Thymus (tissue), 11 donors: ENCODE data around the gene C10orf105. TPM values are rescaled to one million over a fixed set of nuclear protein-coding genes. Genes with fewer than 3 reads are reported as not detected.

Experiments used
- DNase-seq, 9 donors: peaks; one replicate each; pipeline ENCODE4 v3.0.0-alpha.2; 2013; ENCODE audit warnings: low spot score in 9 of 9, low read depth in 6 of 9, missing footprints in 1 of 9
- H3K27ac ChIP-seq, 2 donors: one replicate each; pipeline ENCODE4 v1.5.1; 2013; ENCODE audit warnings: control low read depth in 1 of 2, low read depth in 1 of 2, low read length in 1 of 2, mild to moderate bottlenecking in 1 of 2, moderate library complexity in 1 of 2
- H3K27me3 ChIP-seq, 2 donors: one replicate each; pipeline ENCODE4 v1.5.1; 2013; ENCODE audit warnings: low read length in 1 of 2; ENCODE audit not compliant: control insufficient read depth in 2 of 2, insufficient read depth in 1 of 2
- H3K36me3 ChIP-seq, 2 donors: one replicate each; pipeline ENCODE4 v1.5.1; 2013; ENCODE audit warnings: low read length in 1 of 2, mild to moderate bottlenecking in 1 of 2, moderate library complexity in 1 of 2; ENCODE audit not compliant: control insufficient read depth in 2 of 2, insufficient read depth in 2 of 2
- H3K4me1 ChIP-seq, 2 donors: one replicate each; pipeline ENCODE4 v1.5.1; 2013; ENCODE audit warnings: low read length in 2 of 2; ENCODE audit not compliant: control insufficient read depth in 2 of 2, insufficient read depth in 2 of 2
- H3K4me3 ChIP-seq, 2 donors: one replicate each; pipeline ENCODE4 v1.5.1; 2013; ENCODE audit warnings: low read length in 2 of 2, control low read depth in 1 of 2, mild to moderate bottlenecking in 1 of 2
- H3K9me3 ChIP-seq, 2 donors: one replicate each; pipeline ENCODE4 v1.5.1; 2013; ENCODE audit warnings: low read length in 1 of 2, mild to moderate bottlenecking in 1 of 2; ENCODE audit not compliant: control insufficient read depth in 2 of 2, insufficient read depth in 1 of 2
- WGBS: extraction: QIAGEN DNeasy Blood & Tissue Kit; methylation state at CpG from one replicate; pipeline ENCODE4 v1.1.7; 2013; 5-methylcytosine and 5-hydroxymethylcytosine counted together
- polyA plus RNA-seq: library from polyadenylated mRNA; stranded (reverse); fragments of 200-250 nt; gene quantifications from one replicate; pipeline ENCODE4 v1.2.3, GENCODE V29; 2013
- total RNA-seq: library from RNA; stranded (reverse); fragments of 120-200 nt; gene quantifications from one replicate; pipeline ENCODE4 v1.2.4, GENCODE V29; 2013
- donor health status: healthy.

The C10orf105 gene
- total and polyA plus RNA-seq, 2 donors = 0.42 to 0.68 TPM

DNA sequence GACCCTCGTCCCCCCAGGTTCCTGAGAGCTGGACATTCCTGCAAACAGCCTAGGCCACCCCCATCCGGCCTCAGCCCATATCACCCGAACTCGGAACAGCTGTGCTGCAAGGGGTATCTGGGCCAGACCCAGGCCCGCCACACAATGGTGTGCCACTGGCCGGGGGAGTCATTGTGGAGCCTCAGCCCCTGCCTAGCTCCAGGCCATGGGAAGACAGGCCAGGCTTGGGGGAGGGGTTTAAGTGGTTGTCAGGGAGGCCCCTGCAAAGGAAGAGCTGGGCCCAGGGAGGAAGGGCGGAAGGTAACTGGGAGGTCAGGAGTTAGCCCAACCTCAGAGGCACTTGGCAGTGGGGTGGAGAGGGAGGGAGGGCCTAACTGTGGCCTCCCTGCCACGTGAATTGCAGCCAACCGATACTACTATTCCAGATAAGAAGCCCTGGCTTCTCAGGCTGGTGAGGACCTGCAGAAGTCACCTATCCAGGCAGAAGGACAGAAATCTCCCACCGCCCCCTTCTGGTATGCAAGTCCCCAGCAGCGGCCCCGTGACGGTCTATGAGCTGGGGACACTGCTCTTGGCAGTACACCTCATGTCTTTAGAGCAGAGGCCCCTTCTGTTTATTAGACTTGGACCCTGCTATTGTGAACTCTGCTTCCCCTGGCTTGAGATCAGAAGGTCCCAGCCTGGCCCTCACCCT lies 26.9 kb upstream of the C10orf105 start:
- H3K27ac ChIP-seq = peak overlapping the region; percentile 48 to 90
- peaks cover 45 to 92% of the 10 kb centered on the region in 2 donors for H3K4me1 ChIP-seq
- no peaks in the 10 kb centered on the region for H3K27me3 ChIP-seq
- H3K36me3 ChIP-seq = peaks cover 2 to 12% of the 10 kb centered on the region in 2 donors
- no peak overlapping the region for H3K4me3 ChIP-seq
- DNase-seq = no peak
- peaks cover 0 to 14% of the 10 kb centered on the region in 2 donors for H3K9me3 ChIP-seq
- 66% methylated on average over 13 of the region's 13 CpGs for WGBS

DNA sequence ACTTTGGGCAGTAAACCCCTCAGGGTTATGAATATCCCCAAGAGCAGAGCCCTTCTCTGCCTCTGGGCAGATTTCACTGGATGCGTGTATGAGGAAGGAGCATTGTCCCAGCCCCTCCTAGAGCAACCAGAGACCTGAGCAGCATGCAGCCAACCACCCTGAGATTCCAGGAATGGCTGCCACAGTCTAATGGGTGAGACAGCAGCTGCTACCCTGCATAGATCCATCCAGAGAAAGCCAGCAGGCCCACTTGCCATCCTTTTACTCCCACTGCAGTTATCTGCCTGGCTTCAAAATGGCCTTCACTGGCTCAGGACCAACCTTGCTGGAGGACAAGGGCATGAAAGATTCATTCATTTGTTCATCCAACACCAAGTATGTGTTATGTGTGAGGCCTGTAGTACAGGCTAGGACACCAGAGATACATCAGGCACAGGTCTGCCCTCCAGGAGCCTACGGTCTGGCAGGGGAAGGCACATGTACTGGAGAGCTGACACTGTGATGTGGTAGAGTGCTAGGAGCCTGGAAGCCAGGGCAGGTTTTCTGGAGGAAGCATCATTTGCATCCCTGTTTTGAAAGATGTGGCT lies 26.2 kb upstream of the C10orf105 start:
- no peak for DNase-seq
- H3K36me3 ChIP-seq = peaks cover 2 to 8% of the 10 kb centered on the region in 2 donors
- WGBS = 93% methylated on average over 2 of the region's 2 CpGs
- peaks cover 0 to 14% of the 10 kb centered on the region in 2 donors for H3K9me3 ChIP-seq
- no peak overlapping the region for H3K4me3 ChIP-seq
- no peaks in the 10 kb centered on the region for H3K27me3 ChIP-seq
- peaks cover 52 to 92% of the 10 kb centered on the region in 2 donors for H3K4me1 ChIP-seq
- peak overlapping the region in 1 of 2 donors; percentile 25 for H3K27ac ChIP-seq

DNA sequence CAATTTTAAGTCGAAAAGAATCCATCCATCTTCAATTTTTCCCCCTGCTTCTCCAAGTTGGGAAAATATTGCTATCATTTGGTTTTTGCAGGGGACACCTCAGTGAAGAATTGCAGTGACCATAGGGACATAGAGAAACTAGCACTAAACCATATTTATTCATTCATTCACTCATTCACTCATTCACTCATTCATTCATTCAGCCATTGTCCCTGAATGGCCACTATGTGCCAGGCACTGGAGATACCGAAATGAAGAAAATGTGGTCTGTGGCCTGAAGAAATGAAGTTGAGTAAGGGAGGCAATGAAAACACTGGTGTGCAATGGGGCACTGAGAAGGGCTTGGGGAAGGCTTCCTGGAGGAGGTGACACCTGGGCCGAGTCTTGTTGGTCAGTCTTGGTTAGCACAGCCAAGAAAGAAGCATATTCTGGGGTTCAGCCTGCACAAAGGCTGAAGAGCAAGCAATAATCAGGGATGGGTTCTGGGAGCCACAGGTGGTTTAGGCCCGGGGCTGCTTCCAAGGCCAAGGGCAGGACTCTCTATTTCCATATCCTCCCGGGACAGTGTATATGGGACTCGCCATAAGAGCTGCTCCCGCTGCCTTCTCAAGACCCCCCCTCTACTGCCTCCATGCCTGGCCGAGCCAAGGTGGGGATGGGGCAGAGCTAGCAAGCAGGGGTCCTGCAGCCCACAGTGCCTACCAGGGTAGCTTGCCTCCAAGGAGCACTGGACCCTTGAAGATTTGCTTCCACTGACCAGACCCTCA lies 25.5 kb upstream of the C10orf105 start:
- 94% methylated on average over 8 of the region's 8 CpGs for WGBS
- Histone ChIP-seq H3K27me3 (no peaks in the 10 kb centered on the region), H3K4me3 (no peak overlapping the region), H3K27ac (no peak overlapping the region), H3K9me3 (peaks cover 0 to 14% of the 10 kb centered on the region in 2 donors), H3K36me3 (peaks cover 2 to 3% of the 10 kb centered on the region in 2 donors), H3K4me1 (peaks cover 50 to 92% of the 10 kb centered on the region in 2 donors)
- DNase-seq = no peak

DNA sequence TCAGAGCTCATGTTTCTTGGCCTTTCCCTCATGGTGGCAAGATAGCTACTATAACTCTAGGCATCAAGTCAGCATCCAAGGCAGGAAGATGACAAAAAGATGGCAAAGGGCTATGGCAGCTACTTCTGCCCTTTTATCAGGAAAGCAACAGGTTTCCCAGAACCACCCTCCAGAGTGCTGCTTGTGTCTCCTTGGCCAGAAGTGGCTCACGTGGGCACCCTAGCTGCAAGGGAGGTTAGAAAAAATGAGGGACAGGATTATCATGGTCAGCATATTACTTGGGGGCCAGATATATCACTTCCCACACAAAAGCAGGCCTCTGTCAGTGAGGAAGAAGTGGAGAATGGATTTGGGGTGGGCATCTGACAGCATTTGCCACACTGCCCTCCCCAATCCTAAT lies 24.3 kb upstream of the C10orf105 start:
- DNase-seq = no peak
- no peak overlapping the region for H3K4me3 ChIP-seq
- H3K4me1 ChIP-seq = peaks cover 37 to 88% of the 10 kb centered on the region in 2 donors
- WGBS = 96% methylated on average over 1 of the region's 1 CpG
- H3K27ac ChIP-seq = no peak overlapping the region
- peaks cover 0 to 11% of the 10 kb centered on the region in 2 donors for H3K9me3 ChIP-seq
- peaks cover 0 to 2% of the 10 kb centered on the region in 2 donors for H3K36me3 ChIP-seq
- H3K27me3 ChIP-seq = no peaks in the 10 kb centered on the region

DNA sequence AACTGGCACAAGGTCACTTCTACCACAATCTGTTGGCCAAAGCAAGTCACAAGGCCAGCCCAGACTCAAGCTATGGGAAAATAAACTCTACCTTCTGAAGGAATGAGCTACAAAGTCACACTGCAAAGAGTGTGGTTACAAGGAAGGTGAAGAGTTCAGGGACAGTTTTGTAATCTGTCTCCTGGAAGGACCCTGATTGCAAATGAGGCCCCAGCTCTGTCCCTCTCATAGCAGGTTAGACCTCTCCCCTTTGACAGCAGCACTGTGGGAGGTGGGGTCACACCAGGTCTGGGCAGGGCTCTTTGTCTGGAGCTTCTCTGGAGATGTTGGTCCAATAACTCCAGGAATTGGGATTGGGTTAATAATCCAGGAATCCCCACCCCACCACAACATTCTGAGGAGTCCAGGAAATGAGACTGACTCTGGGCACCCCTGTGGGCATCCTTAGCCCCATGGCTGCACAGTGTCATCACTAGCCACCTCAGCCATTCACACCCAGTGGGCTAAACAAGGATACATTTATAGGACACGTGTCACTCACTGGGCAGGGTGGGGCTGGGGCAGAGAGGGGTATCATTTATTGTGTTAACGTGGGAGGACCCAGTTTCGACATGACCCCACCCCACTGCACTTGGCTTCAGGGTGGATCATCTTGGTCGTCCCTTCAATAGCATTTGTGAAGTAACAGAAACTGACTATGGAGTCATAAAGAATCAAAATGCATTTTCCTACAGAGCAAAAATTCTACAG lies 23.7 kb upstream of the C10orf105 start:
- 97% methylated on average over 4 of the region's 4 CpGs for WGBS
- Histone ChIP-seq H3K27ac (no peak overlapping the region), H3K4me3 (no peak overlapping the region), H3K27me3 (no peaks in the 10 kb centered on the region), H3K36me3 (peaks cover 0 to 2% of the 10 kb centered on the region in 2 donors), H3K4me1 (peaks cover 32 to 88% of the 10 kb centered on the region in 2 donors), H3K9me3 (peaks cover 0 to 11% of the 10 kb centered on the region in 2 donors)
- DNase-seq = no peak

DNA sequence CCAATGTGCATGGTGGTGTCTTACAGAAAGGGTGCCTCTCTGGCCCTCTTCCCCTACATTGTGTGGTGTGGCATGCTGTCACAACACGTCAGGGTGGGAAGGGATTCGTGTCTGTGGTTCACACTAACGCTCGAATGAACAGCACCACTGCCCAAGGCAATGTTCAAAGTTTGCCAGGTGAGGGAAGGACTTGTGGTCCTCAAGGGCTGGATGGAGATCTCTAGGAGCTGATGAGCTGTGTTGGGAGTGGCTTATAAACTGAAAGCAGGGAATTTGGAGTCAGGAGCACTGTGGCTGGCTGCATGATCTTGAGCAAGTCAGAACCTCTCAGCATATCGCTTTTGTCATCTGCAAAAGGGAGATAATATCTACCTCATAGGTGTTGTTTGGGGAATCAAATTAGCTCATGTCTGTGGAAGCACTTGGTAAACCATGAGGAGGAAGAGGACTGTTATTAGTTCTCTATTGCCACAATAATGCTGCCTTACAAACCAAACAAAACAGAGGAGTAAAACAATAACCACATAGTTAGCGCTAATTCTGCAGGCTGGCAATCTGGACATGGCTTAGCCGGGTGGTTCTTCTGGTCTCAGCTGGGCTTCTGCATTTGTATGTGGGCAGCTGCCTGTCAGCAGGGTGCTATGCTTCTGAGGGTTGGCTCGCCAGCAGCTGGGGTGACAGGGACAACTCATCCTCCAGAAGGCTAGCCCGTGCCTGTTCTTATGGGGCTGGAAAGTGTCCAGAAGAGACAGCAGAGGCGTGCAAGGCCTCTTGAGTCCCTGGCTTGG lies 22.9 kb upstream of the C10orf105 start:
- 88% methylated on average over 10 of the region's 10 CpGs for WGBS
- Histone ChIP-seq H3K36me3 (no peaks in the 10 kb centered on the region), H3K27me3 (no peaks in the 10 kb centered on the region), H3K27ac (no peak overlapping the region), H3K9me3 (peaks cover 0 to 11% of the 10 kb centered on the region in 2 donors), H3K4me1 (peaks cover 24 to 88% of the 10 kb centered on the region in 2 donors), H3K4me3 (no peak overlapping the region)
- no peak for DNase-seq

DNA sequence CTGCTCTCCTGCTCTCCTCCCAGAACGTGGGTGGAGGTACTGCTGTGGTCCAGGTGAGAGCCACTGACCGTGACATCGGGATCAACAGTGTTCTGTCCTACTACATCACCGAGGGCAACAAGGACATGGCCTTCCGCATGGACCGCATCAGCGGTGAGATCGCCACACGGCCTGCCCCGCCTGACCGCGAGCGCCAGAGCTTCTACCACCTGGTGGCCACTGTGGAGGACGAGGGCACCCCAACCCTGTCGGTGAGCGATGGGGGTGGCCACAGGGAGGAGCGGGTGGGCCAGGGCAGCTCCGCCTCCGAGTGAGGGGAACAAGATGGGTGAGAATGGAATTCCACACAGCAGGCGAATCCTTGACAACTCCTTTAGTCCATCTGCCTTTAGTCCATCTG lies 22.1 kb upstream of the C10orf105 start:
- H3K4me3 ChIP-seq = no peak overlapping the region
- 97% methylated on average over 20 of the region's 20 CpGs for WGBS
- no peak overlapping the region for H3K27ac ChIP-seq
- H3K36me3 ChIP-seq = no peaks in the 10 kb centered on the region
- H3K9me3 ChIP-seq = peaks cover 0 to 11% of the 10 kb centered on the region in 2 donors
- H3K4me1 ChIP-seq = peaks cover 24 to 88% of the 10 kb centered on the region in 2 donors
- H3K27me3 ChIP-seq = no peaks in the 10 kb centered on the region
- no peak for DNase-seq

DNA sequence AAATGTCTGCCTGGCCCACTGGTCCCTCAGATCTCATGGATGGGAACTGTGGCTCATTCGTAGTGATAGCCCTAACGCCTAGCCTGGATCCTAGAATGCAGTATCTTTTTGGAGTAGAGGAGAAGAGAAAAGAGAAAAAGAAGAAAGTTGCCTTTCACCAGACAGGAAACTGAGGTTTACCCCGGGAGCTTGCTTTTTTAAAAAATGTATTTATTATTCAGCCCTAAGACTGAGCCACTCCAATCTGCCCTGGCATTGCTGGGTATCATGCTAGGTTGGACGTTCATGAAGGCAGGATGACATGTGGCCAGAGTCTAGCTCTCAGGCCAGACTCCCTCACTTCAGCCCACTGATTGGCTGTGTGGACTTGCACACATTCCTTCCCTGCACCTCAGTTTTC lies 21.5 kb upstream of the C10orf105 start:
- DNase-seq = no peak
- 11% methylated on average over 4 of the region's 4 CpGs for WGBS
- Histone ChIP-seq H3K27ac (no peak overlapping the region), H3K9me3 (peaks cover 0 to 11% of the 10 kb centered on the region in 2 donors), H3K36me3 (no peaks in the 10 kb centered on the region), H3K4me1 (peaks cover 24 to 88% of the 10 kb centered on the region in 2 donors), H3K27me3 (no peaks in the 10 kb centered on the region), H3K4me3 (no peak overlapping the region)
